HL-60 (cell line): ENCODE results near the gene OSM.

Experiments
- DNase-seq, 2 experiments: peaks; one replicate each; pipeline ENCODE4 v3.0.0-alpha.2; 2010 to 2020; ENCODE audit warnings: low read depth in 1 of 2, low spot score in 1 of 2
- H3K27ac ChIP-seq: fragments of 250-450 bp; sonication (Bioruptor Pico); replicated peaks from 2 replicates; pipeline ENCODE4 v1.5.1; 2020; ENCODE audit warnings: mild to moderate bottlenecking, moderate library complexity
- H3K27me3 ChIP-seq: fragments of 250-450 bp; sonication (Bioruptor Pico); 2 replicates; pipeline ENCODE4 v1.5.1; 2021; ENCODE audit warnings: mild to moderate bottlenecking, moderate library complexity; ENCODE audit not compliant: insufficient read depth, poor library complexity, severe bottlenecking
- H3K4me3 ChIP-seq: replicated peaks from 2 replicates; pipeline ENCODE4 v1.5.1; 2011; ENCODE audit warnings: mild to moderate bottlenecking, control low read depth, low read length; ENCODE audit not compliant: insufficient read depth
- GABPA ChIP-seq: IDR thresholded peaks from 2 replicates; pipeline ENCODE4 v1.6.1; 2012; ENCODE audit warnings: low read depth
- POLR2AphosphoS5 ChIP-seq: IDR thresholded peaks from 2 replicates; pipeline ENCODE4 v1.6.1; 2012; ENCODE audit warnings: low read depth
- REST ChIP-seq: IDR thresholded peaks from 2 replicates; pipeline ENCODE4 v1.6.1; 2012; ENCODE audit warnings: low read depth; ENCODE audit not compliant: insufficient replicate concordance
- SPI1 ChIP-seq: IDR thresholded peaks from 2 replicates; pipeline ENCODE4 v1.6.1; 2012; ENCODE audit warnings: low read depth, mild to moderate bottlenecking, borderline replicate concordance
- TF ChIP-seq, protein P1 (sequence below): IDR thresholded peaks from one replicate; pipeline ENCODE4 v1.5.1; 2011; ENCODE audit warnings: low read length, control low read depth, inconsistent platforms; ENCODE audit not compliant: insufficient read depth

Gene OSM

GRCh38 chr22:30285846-30286200 is 19.2 kb upstream of the OSM start:
- TF ChIP-seq GABPA: no peak
- no peak for TF ChIP-seq SPI1
- TF ChIP-seq POLR2AphosphoS5: no peak
- no peak for TF ChIP-seq REST
- TF ChIP-seq, protein P1, sequence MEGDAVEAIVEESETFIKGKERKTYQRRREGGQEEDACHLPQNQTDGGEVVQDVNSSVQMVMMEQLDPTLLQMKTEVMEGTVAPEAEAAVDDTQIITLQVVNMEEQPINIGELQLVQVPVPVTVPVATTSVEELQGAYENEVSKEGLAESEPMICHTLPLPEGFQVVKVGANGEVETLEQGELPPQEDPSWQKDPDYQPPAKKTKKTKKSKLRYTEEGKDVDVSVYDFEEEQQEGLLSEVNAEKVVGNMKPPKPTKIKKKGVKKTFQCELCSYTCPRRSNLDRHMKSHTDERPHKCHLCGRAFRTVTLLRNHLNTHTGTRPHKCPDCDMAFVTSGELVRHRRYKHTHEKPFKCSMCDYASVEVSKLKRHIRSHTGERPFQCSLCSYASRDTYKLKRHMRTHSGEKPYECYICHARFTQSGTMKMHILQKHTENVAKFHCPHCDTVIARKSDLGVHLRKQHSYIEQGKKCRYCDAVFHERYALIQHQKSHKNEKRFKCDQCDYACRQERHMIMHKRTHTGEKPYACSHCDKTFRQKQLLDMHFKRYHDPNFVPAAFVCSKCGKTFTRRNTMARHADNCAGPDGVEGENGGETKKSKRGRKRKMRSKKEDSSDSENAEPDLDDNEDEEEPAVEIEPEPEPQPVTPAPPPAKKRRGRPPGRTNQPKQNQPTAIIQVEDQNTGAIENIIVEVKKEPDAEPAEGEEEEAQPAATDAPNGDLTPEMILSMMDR: no peak
- H3K4me3 ChIP-seq: no peak overlapping the region
- no peak overlapping the region for H3K27ac ChIP-seq
- DNase-seq: no peak
- no peaks in the 10 kb centered on the region for H3K27me3 ChIP-seq

DNA sequence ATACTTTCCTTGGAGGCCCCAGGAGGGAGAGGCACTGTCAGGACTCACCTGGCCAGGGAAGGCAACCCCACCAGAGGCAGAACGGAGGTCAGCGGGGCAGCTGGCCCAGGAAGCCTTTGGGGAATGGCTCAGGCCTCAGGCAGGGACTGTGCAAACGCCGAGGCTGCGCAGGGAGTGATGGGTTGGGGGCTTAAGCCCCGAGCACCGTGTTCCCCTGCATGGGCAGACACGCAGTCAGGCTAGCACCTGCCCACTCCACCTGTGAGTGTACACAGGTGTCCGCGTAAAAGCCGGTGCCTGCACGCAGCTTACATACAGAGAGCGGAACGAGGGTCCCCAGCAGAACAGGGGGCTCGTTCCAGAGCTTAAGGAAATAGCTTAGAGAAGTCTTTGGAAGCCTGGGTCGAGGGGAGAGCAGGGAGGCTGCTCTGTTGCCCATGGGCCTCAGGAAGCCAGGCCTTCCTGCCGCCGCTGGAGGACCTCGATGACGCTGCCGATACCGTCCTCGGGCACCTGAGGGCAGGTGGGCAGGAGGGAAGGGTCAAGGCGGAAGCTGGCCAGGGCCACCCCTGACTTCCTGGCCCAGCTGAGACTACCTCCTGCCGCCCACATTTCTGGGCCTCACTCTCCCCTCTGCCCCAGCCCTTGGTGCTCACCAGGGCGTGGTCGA is 18.7 kb upstream of the OSM start:
- Histone ChIP-seq H3K27me3 (no peaks in the 10 kb centered on the region), H3K27ac (no peak overlapping the region), H3K4me3 (no peak overlapping the region)
- TF ChIP-seq GABPA (no peak), POLR2AphosphoS5 (no peak), REST (no peak), SPI1 (no peak)
- TF ChIP-seq, protein P1: no peak
- no peak for DNase-seq

DNA sequence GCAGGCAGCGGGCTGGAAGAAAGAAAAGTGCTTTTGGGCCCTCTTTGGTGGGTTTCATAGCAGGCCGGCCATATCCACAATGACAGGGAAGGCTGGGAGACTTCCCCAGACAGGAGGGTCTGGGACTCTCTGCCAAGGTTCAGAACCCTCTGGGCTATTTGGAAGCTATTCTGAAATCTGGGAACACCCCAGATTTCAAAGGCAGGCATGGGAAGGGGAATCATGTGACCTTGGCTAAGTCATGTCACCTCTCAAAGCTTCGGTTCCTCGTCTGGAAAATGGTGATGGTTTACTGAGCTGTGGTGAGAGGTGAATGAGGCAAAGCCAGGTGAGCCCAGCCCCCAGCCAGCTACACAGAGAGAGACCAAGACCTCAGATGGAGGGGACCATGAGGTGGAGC is 18.0 kb upstream of the OSM start:
- DNase-seq: no peak
- Histone ChIP-seq H3K4me3 (no peak overlapping the region), H3K27ac (no peak overlapping the region), H3K27me3 (no peaks in the 10 kb centered on the region)
- TF ChIP-seq, protein P1: no peak
- TF ChIP-seq SPI1 (no peak), POLR2AphosphoS5 (no peak), GABPA (no peak), REST (no peak)
